Measurements from ENCODE around the gene KIF19.

Gene KIF19

GRCh38 chr17:74343121-74343520 is 17.1 kb downstream of the KIF19 start:
- no peak overlapping the region for H3K4me3 ChIP-seq (ENCODE audit: low read depth, low read length)
- DNase-seq (ENCODE audit: low read depth) = no peak
- TF ChIP-seq MYC (IDR thresholded peaks at IDR 0.05; ENCODE audit: low read depth, low read length) (no peak), POLR2A (IDR thresholded peaks at IDR 0.05; ENCODE audit: extremely low read depth, insufficient read length) (no peak), CTCF (IDR thresholded peaks at IDR 0.05; ENCODE audit: low read depth, low read length) (no peak)
- TF ChIP-seq, protein P1, sequence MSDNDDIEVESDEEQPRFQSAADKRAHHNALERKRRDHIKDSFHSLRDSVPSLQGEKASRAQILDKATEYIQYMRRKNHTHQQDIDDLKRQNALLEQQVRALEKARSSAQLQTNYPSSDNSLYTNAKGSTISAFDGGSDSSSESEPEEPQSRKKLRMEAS (IDR thresholded peaks at IDR 0.05; ENCODE audit: low read depth, low read length) = no peak

- H3K4me3 ChIP-seq (ENCODE audit: low read depth, low read length) = no peak overlapping the region
- no peak for DNase-seq (ENCODE audit: low read depth)
- TF ChIP-seq, protein P1 (IDR thresholded peaks at IDR 0.05; ENCODE audit: low read depth, low read length) = no peak
- no peak for TF ChIP-seq CTCF (IDR thresholded peaks at IDR 0.05; ENCODE audit: low read depth, low read length)
- TF ChIP-seq POLR2A (IDR thresholded peaks at IDR 0.05; ENCODE audit: extremely low read depth, insufficient read length) = no peak
- TF ChIP-seq MYC (IDR thresholded peaks at IDR 0.05; ENCODE audit: low read depth, low read length) = no peak
These were observed 17.7 kb downstream of the KIF19 start for GRCh38 chr17:74343526-74344284.

GRCh38 chr17:74344658-74345057 is 18.6 kb downstream of the KIF19 start:
- DNase-seq (ENCODE audit: low read depth) = no peak
- TF ChIP-seq MYC (IDR thresholded peaks at IDR 0.05; ENCODE audit: low read depth, low read length) (no peak), CTCF (IDR thresholded peaks at IDR 0.05; ENCODE audit: low read depth, low read length) (no peak), POLR2A (IDR thresholded peaks at IDR 0.05; ENCODE audit: extremely low read depth, insufficient read length) (no peak)
- TF ChIP-seq, protein P1 (IDR thresholded peaks at IDR 0.05; ENCODE audit: low read depth, low read length) = no peak
- no peak overlapping the region for H3K4me3 ChIP-seq (ENCODE audit: low read depth, low read length)

GRCh38 chr17:74345433-74346241 is 19.6 kb downstream of the KIF19 start:
- DNase-seq (ENCODE audit: low read depth) = no peak
- no peak overlapping the region for H3K4me3 ChIP-seq (ENCODE audit: low read depth, low read length)
- TF ChIP-seq, protein P1 (IDR thresholded peaks at IDR 0.05; ENCODE audit: low read depth, low read length) = no peak
- TF ChIP-seq MYC (IDR thresholded peaks at IDR 0.05; ENCODE audit: low read depth, low read length) (no peak), POLR2A (IDR thresholded peaks at IDR 0.05; ENCODE audit: extremely low read depth, insufficient read length) (no peak), CTCF (IDR thresholded peaks at IDR 0.05; ENCODE audit: low read depth, low read length) (no peak)

GRCh38 chr17:74347646-74348045 is 21.6 kb downstream of the KIF19 start:
- no peak overlapping the region for H3K4me3 ChIP-seq (ENCODE audit: low read depth, low read length)
- no peak for TF ChIP-seq CTCF (IDR thresholded peaks at IDR 0.05; ENCODE audit: low read depth, low read length)
- TF ChIP-seq, protein P1 (IDR thresholded peaks at IDR 0.05; ENCODE audit: low read depth, low read length) = no peak
- no peak for TF ChIP-seq POLR2A (IDR thresholded peaks at IDR 0.05; ENCODE audit: extremely low read depth, insufficient read length)
- no peak for DNase-seq (ENCODE audit: low read depth)
